GM21723 (cell line): ENCODE data around the gene UBXN6.

Experiments
- ATAC-seq: cut with Tn5 transposase; IDR thresholded peaks from one replicate; pipeline ENCODE4 v1.9.1; 2021; ENCODE audit warnings: mild to moderate bottlenecking, moderate library complexity; ENCODE audit not compliant: unreplicated experiment

UBXN6 gene

DNA sequence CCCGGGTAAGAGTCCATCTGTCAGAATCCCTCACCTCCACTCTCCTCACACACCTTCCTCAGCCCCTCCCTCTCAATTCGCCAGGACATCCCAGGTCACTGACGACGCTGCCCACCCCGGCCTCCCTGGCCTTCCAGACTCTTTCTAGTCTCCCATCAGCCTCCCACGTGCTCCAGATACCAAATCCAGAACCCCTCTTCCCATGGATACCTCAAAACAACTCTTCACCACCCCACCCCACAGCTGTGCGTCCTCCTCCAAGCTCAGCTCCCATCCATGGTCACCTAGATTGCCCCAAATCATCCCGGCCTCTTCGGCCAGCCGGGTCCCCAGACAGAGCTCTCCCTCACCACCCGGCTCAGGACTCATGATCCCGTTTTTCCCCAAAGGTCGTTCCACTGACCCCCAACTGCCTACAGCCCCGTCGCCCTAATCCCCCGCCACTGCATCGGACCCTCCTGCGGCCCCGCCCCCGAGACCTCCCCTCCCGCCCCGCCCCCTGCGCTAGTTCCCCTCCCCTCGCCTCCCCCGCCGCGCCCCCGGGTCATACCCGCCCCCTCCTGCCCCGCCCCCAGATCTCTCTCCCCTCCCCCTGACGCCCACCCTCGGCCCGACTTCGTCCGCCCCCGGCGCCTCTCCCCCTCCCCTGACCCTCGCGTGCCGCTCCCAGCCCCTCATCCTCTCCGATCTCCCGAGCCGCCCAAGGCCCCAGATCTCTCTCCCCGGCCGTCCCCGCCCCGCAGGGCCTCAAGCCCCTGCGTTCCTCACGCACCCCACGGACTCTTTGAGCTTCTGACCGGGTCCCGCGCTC, 546 bp downstream of the UBXN6 start:
- ATAC-seq, result no peak

DNA sequence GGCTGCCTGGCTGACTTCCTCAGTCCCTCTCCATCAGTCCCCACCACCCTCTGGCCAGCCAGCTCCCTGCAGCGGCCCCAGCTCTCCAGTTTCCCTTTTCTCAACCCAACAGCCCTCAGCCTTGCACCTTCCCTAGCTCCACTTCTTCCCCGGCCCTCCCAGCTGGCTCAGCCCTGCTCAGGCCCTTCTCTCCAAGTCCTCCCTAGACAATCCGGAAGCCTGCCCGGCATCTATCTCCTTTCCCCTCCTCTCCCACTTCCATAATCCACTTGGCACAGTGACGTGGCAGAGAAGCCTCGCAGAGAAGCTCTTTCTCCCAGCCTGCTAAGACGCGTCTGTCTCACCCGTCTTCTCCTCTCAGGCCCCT, 1.1 kb downstream of the UBXN6 start:
- ATAC-seq, result no peak

DNA sequence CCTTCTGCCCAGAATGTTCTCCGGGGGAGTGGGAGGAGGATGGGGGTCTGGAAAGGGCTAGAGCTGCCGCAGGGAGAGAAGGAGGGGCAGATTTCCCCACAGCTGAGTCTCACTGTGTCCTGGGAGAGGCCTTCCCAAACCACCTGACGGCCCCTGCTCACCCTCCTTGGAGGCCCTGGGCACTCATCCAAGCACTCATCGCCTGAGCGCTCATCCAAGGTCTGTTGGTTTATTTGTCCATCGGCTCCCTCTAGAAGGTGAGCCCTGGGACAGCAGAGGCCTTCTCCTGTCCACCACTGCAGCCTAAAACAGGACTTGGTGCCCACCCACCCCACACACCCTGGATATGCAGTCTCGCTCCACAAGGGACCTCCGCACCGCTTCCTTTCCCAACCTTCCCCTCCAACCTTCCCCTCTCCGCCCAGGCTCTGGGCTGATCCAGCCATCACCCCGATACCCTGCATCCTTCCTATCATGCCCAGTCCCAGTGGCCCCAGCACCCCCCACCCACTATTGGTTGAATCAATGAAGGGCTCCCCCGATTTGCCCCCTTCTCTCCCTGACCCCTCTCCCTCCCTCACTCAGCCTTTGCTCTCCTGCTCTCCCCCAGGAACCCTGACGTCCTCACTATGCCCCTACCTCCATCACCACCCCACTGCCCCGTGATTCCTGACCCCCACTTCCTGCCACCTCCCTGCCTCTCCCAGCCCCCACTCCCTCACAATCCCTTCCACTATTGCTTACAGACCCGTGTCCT, 1.7 kb downstream of the UBXN6 start:
- ATAC-seq, result no peak

DNA sequence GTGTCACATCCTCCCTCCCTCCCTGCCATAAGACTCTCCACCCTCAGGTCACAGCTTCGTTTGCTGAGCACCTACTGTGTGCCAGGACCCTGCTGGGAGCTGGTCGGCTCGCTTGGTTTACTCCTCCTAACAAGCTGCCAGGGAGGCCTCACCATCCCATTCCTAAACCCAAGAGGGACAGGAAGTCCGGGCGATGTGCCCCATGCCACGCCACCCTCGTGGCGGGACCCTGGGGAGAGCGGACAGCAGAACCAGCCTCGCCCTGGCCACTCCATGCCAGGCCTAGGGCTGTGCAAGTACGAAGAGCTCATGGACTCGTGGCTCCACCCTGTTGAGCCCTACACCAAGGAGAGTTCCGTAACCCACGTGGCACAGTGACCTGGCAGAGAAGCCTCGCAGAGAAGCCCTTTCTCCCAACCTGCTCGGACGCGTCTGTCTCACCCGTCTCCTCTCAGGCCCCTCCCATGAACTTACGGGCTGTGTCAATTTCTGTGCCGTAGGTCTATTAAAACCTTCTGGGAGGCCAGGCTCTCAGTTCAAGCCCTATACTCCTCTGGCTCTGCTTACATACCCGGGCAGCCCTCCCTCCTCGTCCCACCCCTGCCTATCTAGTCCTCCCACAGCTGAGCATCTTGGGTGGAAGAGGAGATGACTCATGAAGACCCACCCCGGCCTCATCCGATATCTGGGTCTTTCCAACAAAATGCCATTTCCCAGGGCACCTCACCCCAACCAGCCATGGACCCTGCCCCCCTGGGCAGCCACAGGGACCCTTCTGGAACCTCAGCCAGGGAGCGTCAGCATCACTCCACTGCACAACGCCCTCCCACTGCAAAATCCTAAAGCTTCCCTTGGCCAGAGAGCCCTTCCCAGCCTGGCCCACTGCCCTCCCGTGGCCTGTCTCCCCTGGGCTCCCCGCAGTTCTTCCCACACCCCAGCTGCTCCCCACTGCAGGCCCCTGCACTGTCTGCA, 2.6 kb downstream of the UBXN6 start:
- no peak for ATAC-seq

DNA sequence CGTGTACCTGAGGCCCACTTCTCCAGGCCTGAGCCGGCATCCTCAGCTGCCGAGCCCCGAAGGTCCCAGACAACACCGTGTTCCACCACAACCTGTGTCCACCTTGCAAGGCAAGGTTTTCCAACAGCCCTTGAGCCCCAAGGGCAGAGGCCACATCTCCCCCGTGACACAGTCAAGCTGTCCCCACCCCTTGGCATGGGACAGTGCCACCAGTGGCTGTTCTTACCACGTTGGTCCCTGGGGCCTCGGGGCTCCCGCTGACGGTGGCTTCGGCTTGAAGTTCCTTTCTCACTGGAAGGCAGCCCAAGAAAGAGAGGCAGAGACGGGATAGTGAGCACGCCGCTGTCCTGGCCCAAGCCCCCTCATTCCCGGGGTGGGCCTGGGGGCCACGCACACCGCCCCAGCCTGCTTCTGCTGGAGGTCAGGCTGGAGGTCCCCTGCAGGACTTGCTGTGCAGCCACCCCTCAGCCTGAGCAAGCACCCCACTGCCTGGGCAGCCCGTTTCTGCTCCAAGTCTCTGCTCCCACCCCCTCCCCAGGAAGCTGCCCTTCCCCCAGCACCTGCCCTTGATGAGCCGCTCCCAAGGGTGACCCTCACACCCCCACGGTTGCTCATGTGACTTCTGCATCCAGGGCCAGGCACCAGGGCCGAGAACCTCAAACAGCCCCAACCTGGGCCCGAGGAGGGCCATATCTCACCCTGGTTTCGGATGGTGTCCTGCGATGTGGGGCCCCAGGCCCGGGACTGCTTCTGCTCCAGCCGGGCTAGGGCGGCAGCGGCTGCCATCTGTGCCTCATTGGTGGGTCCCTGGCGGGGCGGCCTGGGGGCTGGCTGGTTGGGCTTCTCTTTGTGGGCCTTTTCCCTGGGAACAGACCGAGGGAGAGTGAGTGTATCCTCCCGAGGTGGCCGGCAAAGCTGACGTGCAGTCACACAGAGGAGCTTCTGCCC, 4.1 kb downstream of the UBXN6 start:
- ATAC-seq, result no peak

DNA sequence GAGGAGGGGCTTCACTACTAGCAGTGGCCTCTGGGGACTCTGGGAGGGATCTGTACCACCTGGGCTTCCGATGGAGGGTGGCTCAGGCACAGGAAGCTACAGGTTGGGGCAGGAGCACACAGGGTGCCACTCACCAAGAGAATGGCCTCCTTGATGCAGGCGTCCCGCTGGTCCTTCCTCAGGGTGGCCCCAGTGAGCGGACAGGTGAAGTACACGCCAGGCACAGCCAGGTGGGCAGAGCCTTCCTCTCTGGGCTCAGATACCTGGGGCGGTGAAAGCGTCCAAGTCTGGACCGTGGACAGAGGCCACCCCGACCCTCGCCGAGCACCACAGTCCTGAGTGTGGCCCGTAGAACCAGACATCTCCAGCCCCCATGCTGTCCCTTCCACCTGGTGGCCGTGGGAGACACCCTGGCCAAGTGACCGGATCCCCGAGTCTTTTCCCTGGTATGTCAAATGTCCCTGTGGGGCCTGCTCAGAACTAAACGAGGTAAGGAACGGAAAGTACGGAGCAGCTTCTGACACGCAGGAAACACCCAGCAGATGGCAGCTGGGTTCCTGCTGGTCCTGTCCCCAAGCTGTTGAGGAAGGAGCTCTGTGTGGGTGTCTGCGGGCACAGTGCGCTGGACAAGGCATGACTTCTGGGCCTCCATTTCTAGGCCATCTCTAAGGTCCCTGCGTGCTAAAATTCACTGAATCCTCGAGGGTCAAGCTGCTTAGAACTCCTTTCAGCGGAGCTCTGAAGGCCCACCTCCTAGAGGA, 5.2 kb downstream of the UBXN6 start:
- ATAC-seq, result no peak

DNA sequence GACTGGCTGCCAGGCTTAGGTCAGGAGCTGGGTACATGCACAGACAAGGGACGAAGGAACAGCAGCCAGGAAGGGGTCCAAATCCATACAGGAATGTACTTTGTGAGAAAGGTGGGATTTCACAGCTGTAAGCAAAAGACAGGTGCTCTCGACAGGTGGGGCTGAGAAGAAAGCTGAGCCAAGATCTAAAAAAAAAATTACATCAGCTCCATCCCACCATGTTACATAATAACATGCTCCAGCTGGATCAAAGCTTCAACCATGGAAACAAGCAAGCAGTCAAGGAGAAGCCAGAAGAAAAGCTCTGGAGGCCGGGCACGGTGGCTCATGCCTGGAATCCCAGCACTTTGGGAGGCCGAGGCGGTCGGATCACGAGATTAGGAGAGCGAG, 8.0 kb downstream of the UBXN6 start:
- ATAC-seq, result no peak

DNA sequence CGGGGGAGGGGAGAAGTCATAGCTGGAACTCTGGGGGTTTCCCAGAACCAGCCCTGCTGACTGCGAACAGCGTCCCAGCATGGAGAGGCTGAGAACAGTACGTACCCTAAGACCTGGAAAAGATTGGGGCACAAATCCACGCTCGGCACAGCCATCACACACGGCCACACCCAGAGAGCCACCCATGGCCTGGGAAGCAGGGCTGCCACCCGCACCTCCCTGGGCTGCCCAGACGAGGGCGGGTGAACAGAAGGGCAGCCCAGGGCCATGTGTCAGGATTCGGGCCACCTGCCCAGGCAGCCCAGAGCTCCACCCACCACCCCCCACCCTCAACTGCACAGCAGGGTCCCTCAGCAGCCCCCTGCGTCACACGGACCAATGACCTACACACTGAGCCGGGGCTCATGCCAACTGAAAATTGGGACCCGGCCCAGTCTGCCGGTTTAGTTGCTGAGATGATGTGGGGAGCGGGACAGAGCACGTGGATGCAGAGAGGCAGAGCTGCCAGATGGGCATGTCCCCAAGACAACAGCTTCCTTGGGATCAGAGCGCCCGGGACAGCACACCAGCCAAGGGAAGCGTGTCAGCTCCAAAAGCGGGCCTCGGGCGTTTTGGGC, 8.5 kb downstream of the UBXN6 start:
- ATAC-seq, result no peak

DNA sequence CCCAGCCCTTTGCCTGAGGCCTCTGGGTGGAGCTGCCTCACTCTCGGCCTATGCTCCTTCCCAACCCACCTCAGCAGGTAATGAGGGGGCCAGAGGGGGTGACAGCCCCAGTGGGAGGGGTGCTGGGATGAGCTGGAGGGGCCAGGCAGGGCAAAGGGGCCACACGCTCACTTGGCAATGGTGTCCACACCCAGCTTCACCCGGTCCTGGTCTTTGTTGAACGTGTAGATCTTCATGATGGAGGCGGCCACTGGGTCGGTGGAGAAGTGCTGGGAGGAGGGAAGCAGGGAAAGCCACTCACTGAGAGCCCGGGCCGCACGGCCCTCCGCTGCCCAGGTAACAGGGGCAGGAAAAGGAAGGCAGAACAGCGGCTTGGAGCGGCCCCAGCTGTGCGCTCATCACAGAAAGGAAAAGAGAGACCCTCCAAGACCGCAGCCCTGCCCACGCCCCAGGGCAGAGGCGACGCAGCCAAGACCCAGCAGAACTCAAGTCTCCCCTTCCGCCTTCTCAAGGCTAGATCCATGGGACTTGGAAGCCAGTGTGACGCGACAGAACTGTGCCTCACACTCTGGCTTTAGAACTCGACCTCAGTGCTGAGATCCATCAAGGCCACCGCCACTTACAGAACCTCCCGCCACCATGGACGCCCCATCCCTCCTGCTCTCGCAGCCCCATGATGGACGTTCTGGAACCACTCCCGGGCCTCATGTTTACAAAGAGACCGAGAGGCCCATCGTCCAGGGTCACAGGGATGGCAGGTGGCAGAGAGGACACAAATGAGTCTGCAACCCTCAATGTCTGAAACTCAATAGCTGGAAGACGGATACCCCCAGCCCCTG, 9.2 kb downstream of the UBXN6 start:
- ATAC-seq, result no peak

DNA sequence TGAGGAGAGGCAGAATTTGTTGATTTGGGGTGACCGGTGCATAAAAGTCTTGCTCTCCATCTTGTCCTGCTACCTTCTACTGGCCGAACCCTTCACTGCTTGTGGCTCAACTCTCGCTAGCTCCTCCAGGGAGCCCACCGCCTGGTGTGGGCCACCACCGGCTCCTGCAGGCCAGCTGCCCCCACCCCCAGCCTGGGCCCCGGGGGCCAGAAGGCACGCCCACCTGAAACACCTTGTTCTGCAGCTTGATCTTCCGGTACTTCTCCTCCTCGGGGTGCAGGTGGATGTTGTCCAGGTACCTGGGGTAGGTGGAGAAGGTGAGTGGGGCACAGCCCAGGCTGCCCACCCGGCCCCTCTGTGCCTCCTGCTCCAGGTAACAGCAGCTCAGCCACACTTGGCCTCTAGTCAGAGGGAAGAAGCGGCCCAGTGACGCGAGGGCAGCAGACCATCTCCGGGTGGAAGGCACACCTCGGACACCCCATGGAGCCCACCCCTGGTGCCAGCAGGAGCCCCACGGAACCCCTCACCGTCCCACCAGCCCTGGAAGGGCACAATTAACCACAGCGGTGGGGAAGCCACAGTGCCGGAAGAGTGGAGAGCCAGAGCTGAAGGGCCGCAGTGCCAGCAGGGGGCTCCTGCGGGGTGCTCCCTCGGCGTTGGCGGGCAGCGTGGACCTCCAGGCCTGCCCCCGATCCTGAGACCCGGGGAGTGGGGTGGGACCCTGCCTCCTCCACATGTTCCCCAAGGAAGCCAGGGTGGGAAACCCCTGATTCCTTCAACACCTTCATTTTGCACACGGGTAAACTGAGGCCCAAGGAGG, 10.1 kb downstream of the UBXN6 start:
- ATAC-seq, result no peak

DNA sequence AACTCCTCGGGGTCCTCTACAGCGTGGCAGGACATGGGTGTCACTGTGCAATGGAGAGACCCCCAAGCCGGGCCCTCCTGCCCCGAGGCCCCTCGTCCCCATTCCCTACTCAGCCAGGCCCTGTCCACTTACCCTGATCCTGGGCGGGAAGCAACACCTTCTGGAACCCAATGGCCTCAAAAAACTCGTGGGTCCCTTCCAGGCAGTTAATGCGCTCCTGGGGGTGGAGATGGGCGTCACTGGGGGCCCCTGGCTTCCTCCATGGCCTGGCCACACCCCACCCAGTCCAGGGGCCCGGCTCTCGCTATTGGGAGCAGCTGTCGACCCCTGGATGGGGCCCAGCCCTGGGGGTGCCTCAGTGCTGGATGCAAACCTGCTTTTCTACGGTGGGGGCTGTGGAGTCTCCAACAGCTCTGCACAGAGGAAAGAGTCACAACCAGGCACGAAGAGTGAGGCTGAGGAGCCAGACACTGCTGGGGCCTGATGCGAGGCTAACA, 10.8 kb downstream of the UBXN6 start:
- ATAC-seq, result no peak

DNA sequence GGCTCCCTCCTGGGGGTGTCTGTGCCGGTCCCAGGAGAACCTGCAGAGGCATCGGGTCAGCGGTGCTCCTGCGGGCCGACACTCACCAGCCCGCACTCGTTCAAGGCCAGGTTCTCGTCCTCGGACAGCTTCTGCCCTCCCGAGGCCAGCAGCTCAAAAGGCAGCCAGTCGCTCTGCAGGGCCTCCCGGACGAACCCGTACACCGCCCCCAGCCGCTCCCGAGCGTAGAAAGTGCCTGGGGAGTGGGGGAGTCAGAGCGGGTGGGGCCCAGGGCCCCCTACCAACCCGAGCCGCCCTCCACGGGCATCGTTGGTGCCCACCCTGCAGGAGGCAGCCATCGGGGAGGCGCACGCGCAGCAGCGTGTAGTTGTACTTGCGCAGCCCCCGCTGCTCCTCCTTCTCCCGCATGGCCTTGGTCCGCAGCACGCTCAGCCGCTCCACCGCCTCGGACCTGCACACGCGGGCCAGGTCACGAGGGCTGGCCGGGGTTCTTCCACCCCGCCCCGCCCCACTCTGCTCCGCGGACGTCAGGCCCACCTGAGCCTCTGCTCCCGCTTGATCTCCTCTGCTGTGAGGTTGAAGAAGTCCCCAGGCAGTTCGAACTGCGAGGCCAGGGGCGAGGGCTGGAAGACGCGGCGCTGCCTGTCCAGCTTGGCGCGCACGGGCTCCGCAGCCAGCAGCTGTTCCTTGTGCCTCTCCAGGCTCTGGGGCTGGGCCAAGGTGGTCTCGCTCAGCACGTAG, 11.5 kb downstream of the UBXN6 start:
- ATAC-seq, result no peak

DNA sequence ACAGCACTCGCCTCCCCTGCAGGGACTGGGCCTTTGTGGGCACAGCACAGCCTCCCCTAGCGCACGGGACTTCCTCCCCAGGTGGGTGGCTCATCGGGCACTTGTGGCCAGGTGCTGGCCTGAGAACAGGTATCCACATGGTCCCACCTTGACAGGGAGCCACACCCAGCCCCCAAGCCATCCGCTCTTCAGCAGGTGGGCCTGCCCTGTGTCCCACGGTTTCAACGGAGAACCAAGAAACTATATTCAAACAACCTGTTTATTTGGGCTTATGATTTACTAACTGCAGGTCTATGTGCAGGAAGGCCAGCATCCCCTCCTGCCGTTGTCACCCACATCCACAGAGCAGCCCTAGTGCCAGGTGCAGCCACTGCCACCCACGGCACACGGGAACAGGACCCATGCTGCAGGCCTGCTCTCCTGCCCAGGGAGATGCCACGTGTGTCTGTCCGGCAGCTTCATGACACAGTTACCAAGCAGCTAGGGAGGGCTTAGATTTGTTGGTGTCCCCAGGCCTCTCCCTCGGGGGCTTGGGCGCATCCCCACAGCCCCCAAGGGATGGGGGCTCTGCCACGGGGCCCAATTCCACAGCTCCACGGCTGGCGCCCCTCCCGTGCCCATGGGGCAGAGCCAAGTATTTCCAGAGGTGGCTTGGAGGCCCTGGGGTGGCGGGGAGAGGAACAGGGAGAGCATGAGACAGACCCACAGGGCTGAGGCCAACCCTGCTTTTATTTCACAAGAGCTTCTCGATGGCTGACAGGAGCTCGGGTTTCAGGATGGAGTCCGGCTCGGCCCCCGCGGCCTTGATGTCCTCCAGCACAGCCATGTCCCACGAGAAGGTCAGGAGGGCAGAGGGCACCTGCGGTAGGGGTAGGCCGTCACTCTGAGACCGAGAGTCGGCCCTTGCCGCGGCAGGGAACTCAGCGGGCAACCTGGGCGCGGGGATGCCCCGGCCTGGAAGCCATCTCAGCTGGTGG, 12.5 kb downstream of the UBXN6 start:
- no peak for ATAC-seq

DNA sequence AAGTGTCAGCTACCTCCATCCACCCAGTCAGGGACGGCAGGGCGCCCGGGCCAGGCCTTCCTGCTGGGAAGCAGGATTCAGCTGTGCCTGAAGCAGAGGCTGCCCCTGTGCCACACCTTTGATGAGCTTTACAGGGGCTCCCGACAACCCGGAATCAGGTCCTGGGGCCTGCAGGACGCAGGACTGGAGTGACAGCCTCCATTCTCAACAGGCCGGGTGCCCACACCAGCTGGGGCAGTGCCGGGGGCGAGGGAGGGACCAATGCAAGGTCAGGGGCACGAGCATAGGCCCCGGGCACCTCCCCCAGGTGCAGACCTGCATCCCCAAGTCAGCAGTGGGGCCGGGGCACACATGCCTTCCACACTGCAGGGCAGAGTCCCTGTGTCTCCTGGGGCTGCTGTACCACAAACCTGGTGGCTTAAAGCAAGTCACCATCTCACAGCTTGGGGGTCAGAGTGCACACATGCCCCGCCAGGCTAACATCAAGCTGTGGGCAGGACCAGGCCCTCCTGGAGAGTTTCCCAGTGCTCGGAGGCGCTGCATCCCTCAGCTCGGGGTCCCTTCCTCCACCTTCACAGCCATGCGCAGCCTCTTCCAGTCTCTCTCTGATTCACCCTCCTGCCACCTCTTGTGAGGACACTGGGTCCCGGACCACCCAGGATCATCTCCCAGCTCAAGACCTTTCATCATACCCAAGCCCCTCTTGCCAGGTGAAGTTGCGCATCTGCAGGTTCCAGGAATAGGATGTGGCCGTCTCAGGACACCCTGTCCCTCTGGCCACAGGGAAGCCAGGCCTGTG, 13.4 kb downstream of the UBXN6 start:
- ATAC-seq, result no peak
